IMR-90 (cell line): ENCODE measurements around the gene RAP2A. TPM values are rescaled to one million over a fixed set of nuclear protein-coding genes. Genes with fewer than 3 reads are reported as not detected.

Experiments used
- ATAC-seq: fragments of 200-7000 bp; cut with Tn5 transposase; 2 replicates; pipeline ENCODE4 v1.9.1; 2020; ENCODE audit warnings: low read depth, mild to moderate bottlenecking, moderate library complexity
- BruUV-seq: library from RNA; stranded (reverse); fragments of 400-500 nt; replicated peaks from 2 replicates; lab custom pipeline; 2021; lab: Mats Ljungman, UMichigan
- CTCF ChIA-PET: fragments of 300-600 bp; formaldehyde crosslinking; extraction: SDS; loops from one replicate; lab custom pipeline; 2021; ENCODE audit warnings: antibody characterized with exemption; lab: Yijun Ruan, JAX
- POLR2A ChIA-PET: fragments of 300-600 bp; sonication (Branson Sonifier 250); formaldehyde crosslinking; loops from one replicate; lab custom pipeline; 2022; ENCODE audit warnings: antibody characterized with exemption; ENCODE audit not compliant: unreplicated experiment; lab: Charles Lee
- DNase-seq: peaks from one replicate; pipeline ENCODE4 v3.0.0; 2013
- H2AFZ ChIP-seq: replicated peaks from 2 replicates; pipeline ENCODE3; 2013; ENCODE audit warnings: low read length, mild to moderate bottlenecking; ENCODE audit not compliant: poor library complexity
- H2AK5ac ChIP-seq: 2 replicates; pipeline ENCODE4 v1.6.1; 2013; ENCODE audit warnings: low read depth, low read length, inconsistent platforms
- H2AK9ac ChIP-seq: replicated peaks from 2 replicates; pipeline ENCODE3; 2013; ENCODE audit warnings: mild to moderate bottlenecking, low read depth, low read length, moderate library complexity; ENCODE audit not compliant: poor library complexity
- H2BK120ac ChIP-seq: 2 replicates; pipeline ENCODE4 v1.6.1; 2013; ENCODE audit warnings: low read depth, low read length, inconsistent platforms
- H2BK15ac ChIP-seq: 3 replicates; pipeline ENCODE4 v1.6.1; 2013; ENCODE audit warnings: low read depth, low read length, inconsistent platforms
- H2BK20ac ChIP-seq: 2 replicates; pipeline ENCODE4 v1.6.1; 2013; ENCODE audit warnings: low read depth, mild to moderate bottlenecking, inconsistent platforms, low read length, moderate library complexity
- H2BK5ac ChIP-seq: 2 replicates; pipeline ENCODE4 v1.6.1; 2013; ENCODE audit warnings: mild to moderate bottlenecking, low read depth, low read length, inconsistent platforms; ENCODE audit not compliant: poor library complexity, severe bottlenecking
- H3K14ac ChIP-seq: replicated peaks from 2 replicates; pipeline ENCODE4 v1.6.1; 2013; ENCODE audit warnings: low read depth, low read length, inconsistent platforms
- H3K18ac ChIP-seq: 2 replicates; pipeline ENCODE4 v1.6.1; 2013; ENCODE audit warnings: low read depth, low read length, control low read depth
- H3K23ac ChIP-seq: 2 replicates; pipeline ENCODE4 v1.6.1; 2013; ENCODE audit warnings: low read depth, low read length, inconsistent platforms
- H3K27ac ChIP-seq: 2 replicates; pipeline ENCODE4 v1.5.1; 2013; ENCODE audit warnings: mild to moderate bottlenecking, control low read depth, low read length; ENCODE audit not compliant: insufficient read depth
- H3K27me3 ChIP-seq: 2 replicates; pipeline ENCODE4 v1.6.1; 2013; ENCODE audit warnings: low read length; ENCODE audit not compliant: control insufficient read depth, insufficient read depth
- H3K36me3 ChIP-seq: 2 replicates; pipeline ENCODE4 v1.6.1; 2013; ENCODE audit warnings: low read length, mixed read lengths; ENCODE audit not compliant: control insufficient read depth, insufficient read depth
- H3K4ac ChIP-seq: 2 replicates; pipeline ENCODE4 v1.6.1; 2013; ENCODE audit warnings: low read depth, low read length, inconsistent platforms
- H3K4me1 ChIP-seq: 2 replicates; pipeline ENCODE4 v1.6.1; 2013; ENCODE audit warnings: low read length, mixed read lengths; ENCODE audit not compliant: control insufficient read depth, insufficient read depth
- H3K4me2 ChIP-seq: 2 replicates; pipeline ENCODE4 v1.6.1; 2013; ENCODE audit warnings: low read depth, mild to moderate bottlenecking, control low read depth, low read length, moderate library complexity
- H3K4me3 ChIP-seq: 2 replicates; pipeline ENCODE4 v1.5.1; 2013; ENCODE audit warnings: low read depth, mild to moderate bottlenecking, control low read depth, low read length, moderate library complexity; ENCODE audit not compliant: insufficient read depth
- H3K56ac ChIP-seq: 2 replicates; pipeline ENCODE4 v1.6.1; 2013; ENCODE audit warnings: low read length, inconsistent platforms; ENCODE audit not compliant: insufficient read depth; ENCODE audit errors: extremely low read depth
- H3K79me1 ChIP-seq, 2 experiments: 2 replicates each; pipeline ENCODE4 v1.6.1; 2013; ENCODE audit warnings: low read length in 2 of 2, inconsistent platforms in 1 of 2, low read depth in 1 of 2
- H3K9ac ChIP-seq: 2 replicates; pipeline ENCODE4 v1.6.1; 2013; ENCODE audit warnings: low read depth, low read length, control low read depth
- H3K9me1 ChIP-seq: 2 replicates; pipeline ENCODE4 v1.6.1; 2013; ENCODE audit warnings: low read length, inconsistent platforms; ENCODE audit not compliant: insufficient read depth
- H3K9me3 ChIP-seq: 2 replicates; pipeline ENCODE4 v1.6.1; 2013; ENCODE audit warnings: low read length; ENCODE audit not compliant: control insufficient read depth, insufficient read depth
- H4K20me1 ChIP-seq: 2 replicates; pipeline ENCODE4 v1.6.1; 2013; ENCODE audit warnings: low read length, inconsistent platforms; ENCODE audit not compliant: insufficient read depth
- H4K5ac ChIP-seq: 2 replicates; pipeline ENCODE4 v1.6.1; 2013; ENCODE audit warnings: mild to moderate bottlenecking, low read depth, low read length, control low read depth
- H4K8ac ChIP-seq, 2 experiments: 2 replicates each; pipeline ENCODE4 v1.6.1; 2013; ENCODE audit warnings: low read depth in 2 of 2, low read length in 2 of 2, control low read depth in 1 of 2, inconsistent platforms in 1 of 2
- H4K91ac ChIP-seq: 2 replicates; pipeline ENCODE4 v1.6.1; 2013; ENCODE audit warnings: low read depth, low read length, inconsistent platforms; ENCODE audit not compliant: insufficient read depth
- BHLHE40 ChIP-seq: fragments of 150-350 bp; IDR thresholded peaks from 2 replicates; pipeline ENCODE4 v1.6.1; 2016; ENCODE audit warnings: mild to moderate bottlenecking, low read depth, low read length
- CEBPB ChIP-seq: IDR thresholded peaks from 2 replicates; pipeline ENCODE4 v1.6.1; 2012; ENCODE audit warnings: low read depth, low read length, improper control_type of control experiment
- CHD1 ChIP-seq: IDR thresholded peaks from 2 replicates; pipeline ENCODE4 v1.6.1; 2012; ENCODE audit warnings: low read depth, low read length, improper control_type of control experiment
- CTCF ChIP-seq: conservative IDR thresholded peaks from 2 replicates; pipeline ENCODE4 v1.5.1; 2012; ENCODE audit warnings: mild to moderate bottlenecking, low read depth, low read length, improper control_type of control experiment
- ELK1 ChIP-seq: fragments of 150-350 bp; IDR thresholded peaks from 2 replicates; pipeline ENCODE4 v1.6.1; 2016; ENCODE audit warnings: low read depth, mild to moderate bottlenecking, low read length, moderate library complexity, borderline replicate concordance
- FOS ChIP-seq: fragments of 150-350 bp; IDR thresholded peaks from 2 replicates; pipeline ENCODE4 v1.6.1; 2016; ENCODE audit warnings: low read depth, low read length
- MAFK ChIP-seq: IDR thresholded peaks from 2 replicates; pipeline ENCODE4 v1.6.1; 2012; ENCODE audit warnings: low read depth, low read length, improper control_type of control experiment
- MAZ ChIP-seq: IDR thresholded peaks from 2 replicates; pipeline ENCODE4 v1.6.1; 2012; ENCODE audit warnings: low read depth, mild to moderate bottlenecking, low read length, improper control_type of control experiment, moderate library complexity, borderline replicate concordance
- MXI1 ChIP-seq: IDR thresholded peaks from 2 replicates; pipeline ENCODE4 v1.6.1; 2012; ENCODE audit warnings: low read depth, mild to moderate bottlenecking, low read length, moderate library complexity, borderline replicate concordance
- NFE2L2 ChIP-seq: fragments of 150-350 bp; IDR thresholded peaks from 2 replicates; pipeline ENCODE4 v1.6.1; 2016; ENCODE audit warnings: low read depth, mild to moderate bottlenecking, low read length
- POLR2A ChIP-seq: IDR thresholded peaks from 2 replicates; pipeline ENCODE4 v1.6.1; 2012; ENCODE audit warnings: mild to moderate bottlenecking, low read depth, low read length
- RAD21 ChIP-seq: IDR thresholded peaks from 2 replicates; pipeline ENCODE4 v1.6.1; 2012; ENCODE audit warnings: low read length, improper control_type of control experiment
- RCOR1 ChIP-seq: IDR thresholded peaks from 2 replicates; pipeline ENCODE4 v1.6.1; 2012; ENCODE audit warnings: mild to moderate bottlenecking, low read length, improper control_type of control experiment; ENCODE audit not compliant: insufficient replicate concordance
- RFX5 ChIP-seq: IDR thresholded peaks from 2 replicates; pipeline ENCODE4 v1.8.0; 2012; ENCODE audit warnings: low read depth, mild to moderate bottlenecking, low read length, moderate library complexity
- SMC3 ChIP-seq: fragments of 150-350 bp; IDR thresholded peaks from 2 replicates; pipeline ENCODE4 v1.6.1; 2016; ENCODE audit warnings: low read depth, mild to moderate bottlenecking, antibody characterized with exemption, low read length, moderate library complexity
- USF2 ChIP-seq: fragments of 150-350 bp; IDR thresholded peaks from 2 replicates; pipeline ENCODE4 v1.6.1; 2017; ENCODE audit warnings: mild to moderate bottlenecking, antibody characterized with exemption, low read length, low read depth
- dilution Hi-C: fragments of 300-500 bp; cut with HindIII; formaldehyde crosslinking; loops from one replicate; pipeline ENCODE4 v1.14.3; 2018; ENCODE audit warnings: low sequenced_read_pairs; ENCODE audit not compliant: unreplicated experiment
- in situ Hi-C: fragments of 300-500 bp; cut with MboI; formaldehyde crosslinking; loops from 3 replicates; pipeline ENCODE4 v1.14.3; 2019; ENCODE audit warnings: low sequenced_read_pairs, inconsistent platforms, mixed read lengths
- intact Hi-C: fragments of 100-400 bp; cut with micrococcal nuclease; formaldehyde crosslinking; loops from 2 replicates; pipeline ENCODE4 v1.10.0; 2022
- polyA plus RNA-seq, 3 experiments: library from polyadenylated mRNA; depleted of rRNA; stranded (reverse); fragments of >200 nt; gene quantifications; 2 replicates each; pipeline ENCODE4 v1.2.3, GENCODE V29; 2012; ENCODE audit warnings: low replicate concordance in 1 of 3
- total RNA-seq: library from RNA; depleted of rRNA; stranded (reverse); fragments of >200 nt; gene quantifications from 2 replicates; pipeline ENCODE4 v1.2.3, GENCODE V29; 2012

Gene RAP2A
- total and polyA plus RNA-seq, 2 of the 4 experiments (the other 2 are of a cell fraction): 6.4 to 21.0 TPM

- no peak for TF ChIP-seq FOS
- TF ChIP-seq SMC3: no peak
- no peak for TF ChIP-seq ELK1
- TF ChIP-seq USF2: no peak
- TF ChIP-seq NFE2L2: no peak
- TF ChIP-seq RCOR1: no peak
- TF ChIP-seq CEBPB: no peak
- TF ChIP-seq MXI1: no peak
- TF ChIP-seq CTCF: no peak
- no peak for TF ChIP-seq POLR2A
- no peak for TF ChIP-seq MAZ
- TF ChIP-seq RAD21: no peak
- TF ChIP-seq MAFK: no peak
- TF ChIP-seq CHD1: no peak
- TF ChIP-seq BHLHE40: no peak
- no peak for TF ChIP-seq RFX5
- Histone ChIP-seq H3K79me1 (no peaks in the 10 kb centered on the region), H3K36me3 (no peaks in the 10 kb centered on the region), H3K9me1 (peaks cover 5% of the 10 kb centered on the region; the same call in 1 of the 2 replicates), H2AK5ac (no peak overlapping the region), H3K9me3 (no peaks in the 10 kb centered on the region), H2BK5ac (no peak overlapping the region), H3K56ac (no peak overlapping the region), H3K4me1 (peaks cover 7% of the 10 kb centered on the region; the same call in 1 of the 2 replicates), H2BK120ac (no peak overlapping the region), H2BK15ac (no peak overlapping the region), H2AK9ac (no peak overlapping the region), H3K4me3 (no peak overlapping the region), H4K8ac (no peak overlapping the region), H4K91ac (no peak overlapping the region), H3K4ac (no peak overlapping the region), H3K4me2 (no peak overlapping the region), H3K18ac (no peak overlapping the region), H4K5ac (no peak overlapping the region), H3K23ac (no peak overlapping the region), H3K27ac (no peak overlapping the region), H3K14ac (no peak overlapping the region), H2BK20ac (no peak overlapping the region), H4K20me1 (no peaks in the 10 kb centered on the region), H3K27me3 (no peaks in the 10 kb centered on the region), H2AFZ (no peak overlapping the region), H3K9ac (no peak overlapping the region)
- ATAC-seq (no peak), DNase-seq (no peak)
- POLR2A ChIA-PET: no interaction called here
- intact Hi-C loops (no loop called here), in situ Hi-C loops (no loop called here), dilution Hi-C loops (no loop called here)
- CTCF ChIA-PET: no interaction called here
- no TSS peak for BruUV-seq
Observed at GRCh38 chr13:97477844-97478243, 43.9 kb downstream of the RAP2A start.
